ENCODE measurements around the gene RBM44.

GRCh38 chr2:237749961-237750360 is 48.6 kb upstream of the RBM44 start:
- no peak for TF ChIP-seq MYC (IDR thresholded peaks at IDR 0.05; ENCODE audit: low read depth, low read length)
- TF ChIP-seq MAX (IDR thresholded peaks at IDR 0.05; ENCODE audit: low read depth, low read length) = no peak
- no peak for TF ChIP-seq POLR2A (IDR thresholded peaks at IDR 0.05; ENCODE audit: extremely low read depth, insufficient read length)

All from NB4 (cell line).